Stomach (tissue), 4 donors: ENCODE measurements around the gene WFS1.

Experiments used
- POLR2A ChIP-seq, 4 donors: fragments of 450-650 bp; IDR thresholded peaks; one replicate each; pipeline ENCODE4 v1.6.1; 2016; ENCODE audit warnings: antibody characterized with exemption in 4 of 4, control low read depth in 2 of 4, mild to moderate bottlenecking in 1 of 4, moderate library complexity in 1 of 4
- TF ChIP-seq, protein P1 (sequence below), 7 experiments: fragments of 450-650 bp in 4 of 7; fragments of 200-600 bp in 3 of 7; sonication (generic) in 3 of 7; IDR thresholded peaks; one replicate each; pipeline ENCODE4 v1.5.1; 2016 to 2019; ENCODE audit warnings: antibody characterized with exemption in 7 of 7, control low read depth in 2 of 7, mild to moderate bottlenecking in 1 of 7

DNA sequence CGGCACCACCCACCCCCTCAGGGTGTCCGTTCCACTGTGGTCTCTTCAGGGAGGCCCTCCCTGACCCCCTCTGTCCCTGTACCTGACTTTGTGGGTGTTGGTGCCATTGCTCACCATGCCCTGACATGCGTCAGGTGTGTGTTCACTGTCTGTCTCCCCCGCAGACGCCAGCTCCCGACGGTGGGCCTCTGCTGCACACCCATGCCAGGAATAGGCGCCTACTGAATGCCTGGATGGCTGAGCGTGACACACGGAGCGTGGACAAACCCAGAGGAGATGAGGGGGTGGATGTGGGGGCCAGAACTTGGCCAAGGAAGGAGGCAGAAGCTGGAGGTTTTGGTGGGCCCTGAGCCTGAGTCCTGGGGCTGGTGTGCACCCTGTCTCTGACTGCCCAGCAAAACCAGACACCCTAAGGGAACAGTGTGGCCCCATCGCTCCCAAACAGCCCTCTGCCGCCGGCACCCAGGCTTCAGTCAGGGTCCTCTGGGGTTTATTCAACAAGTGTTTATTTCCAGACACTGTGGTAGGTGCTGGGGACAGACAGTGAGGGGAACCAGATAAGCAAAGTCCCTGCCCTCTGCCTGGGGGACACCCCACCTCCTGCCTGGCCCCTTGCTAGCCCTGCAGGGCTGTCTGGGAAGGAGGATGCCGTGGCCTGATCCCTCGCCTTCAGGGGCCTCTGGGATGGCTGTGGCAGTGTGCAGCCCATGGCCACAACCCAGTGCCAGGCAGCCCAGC is 76.9 kb downstream of the WFS1 start:
- TF ChIP-seq, protein P1, sequence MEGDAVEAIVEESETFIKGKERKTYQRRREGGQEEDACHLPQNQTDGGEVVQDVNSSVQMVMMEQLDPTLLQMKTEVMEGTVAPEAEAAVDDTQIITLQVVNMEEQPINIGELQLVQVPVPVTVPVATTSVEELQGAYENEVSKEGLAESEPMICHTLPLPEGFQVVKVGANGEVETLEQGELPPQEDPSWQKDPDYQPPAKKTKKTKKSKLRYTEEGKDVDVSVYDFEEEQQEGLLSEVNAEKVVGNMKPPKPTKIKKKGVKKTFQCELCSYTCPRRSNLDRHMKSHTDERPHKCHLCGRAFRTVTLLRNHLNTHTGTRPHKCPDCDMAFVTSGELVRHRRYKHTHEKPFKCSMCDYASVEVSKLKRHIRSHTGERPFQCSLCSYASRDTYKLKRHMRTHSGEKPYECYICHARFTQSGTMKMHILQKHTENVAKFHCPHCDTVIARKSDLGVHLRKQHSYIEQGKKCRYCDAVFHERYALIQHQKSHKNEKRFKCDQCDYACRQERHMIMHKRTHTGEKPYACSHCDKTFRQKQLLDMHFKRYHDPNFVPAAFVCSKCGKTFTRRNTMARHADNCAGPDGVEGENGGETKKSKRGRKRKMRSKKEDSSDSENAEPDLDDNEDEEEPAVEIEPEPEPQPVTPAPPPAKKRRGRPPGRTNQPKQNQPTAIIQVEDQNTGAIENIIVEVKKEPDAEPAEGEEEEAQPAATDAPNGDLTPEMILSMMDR (IDR thresholded peaks at IDR 0.05) = no peak
- TF ChIP-seq POLR2A (IDR thresholded peaks at IDR 0.05) = no peak
